Tibial nerve (tissue), 4 donors: ENCODE results near the gene C1orf116. TPM values are rescaled to one million over a fixed set of nuclear protein-coding genes. Genes with fewer than 3 reads are reported as not detected.

Experiments used
- DNase-seq, 2 donors: peaks; one replicate each; pipeline ENCODE4 v3.0.0-alpha.2; 2019; ENCODE audit warnings: low spot score in 2 of 2
- H3K27ac ChIP-seq, 4 donors: fragments of 200-600 bp; sonication (generic) in 3 of 4; one replicate each; pipeline ENCODE4 v1.5.1; 2017 to 2019; ENCODE audit warnings: mild to moderate bottlenecking in 1 of 4
- H3K27me3 ChIP-seq, 2 donors: fragments of 200-600 bp; sonication (generic) in 1 of 2; one replicate each; pipeline versions ENCODE4 v1.5.1 to v1.6.0; 2017 to 2019
- H3K36me3 ChIP-seq, 3 donors: fragments of 200-600 bp; sonication (generic); one replicate each; pipeline ENCODE4 v1.5.1; 2018 to 2019
- H3K4me1 ChIP-seq, 4 donors: fragments of 200-600 bp; sonication (generic) in 3 of 4; one replicate each; pipeline ENCODE4 v1.5.1; 2017 to 2019
- H3K4me3 ChIP-seq, 4 donors: fragments of 200-600 bp; sonication (generic) in 3 of 4; one replicate each; pipeline ENCODE4 v1.5.1; 2017 to 2019; ENCODE audit warnings: mild to moderate bottlenecking in 1 of 4, moderate library complexity in 1 of 4
- H3K9me3 ChIP-seq, 4 donors: fragments of 200-600 bp; sonication (generic) in 3 of 4; one replicate each; pipeline ENCODE4 v1.5.1; 2017 to 2019
- CTCF ChIP-seq, 5 experiments: fragments of 200-600 bp in 3 of 5; fragments of 450-650 bp in 2 of 5; sonication (generic) in 3 of 5; IDR thresholded peaks; one replicate each; pipeline ENCODE4 v1.5.1; 2016 to 2019; ENCODE audit warnings: antibody characterized with exemption in 5 of 5, mild to moderate bottlenecking in 3 of 5, moderate library complexity in 2 of 5
- EP300 ChIP-seq, 2 donors: sonication (generic); formaldehyde crosslinking; IDR thresholded peaks; one replicate each; pipeline ENCODE4 v1.6.1; 2017; ENCODE audit warnings: antibody characterized with exemption in 2 of 2, mild to moderate bottlenecking in 1 of 2
- POLR2A ChIP-seq, 2 donors: fragments of 450-650 bp; IDR thresholded peaks; one replicate each; pipeline ENCODE4 v1.6.1; 2017; ENCODE audit warnings: antibody characterized with exemption in 2 of 2, mild to moderate bottlenecking in 2 of 2, moderate library complexity in 2 of 2
- WGBS, 2 donors: methylation state at CpG; one replicate each; pipeline ENCODE4 v1.1.5; 2018; 5-methylcytosine and 5-hydroxymethylcytosine counted together
- total RNA-seq, 4 donors: library from RNA; depleted of rRNA; stranded (reverse); fragments of >200 nt; gene quantifications; one replicate each; pipeline ENCODE4 v1.1.0, GENCODE V29; 2016

Gene C1orf116
- total RNA-seq, 4 donors from 2014 or later: 0.44 TPM; not detected in 3

- Histone ChIP-seq H3K9me3 (no peaks in the 10 kb centered on the region), H3K36me3 (peaks cover 2 to 92% (median 8%) of the 10 kb centered on the region in 3 donors), H3K27ac (peak overlapping the region in 1 of 4 donors; percentile 40), H3K4me1 (peaks cover 0 to 4% (median 0%) of the 10 kb centered on the region in 4 donors), H3K27me3 (no peaks in the 10 kb centered on the region), H3K4me3 (no peak overlapping the region)
- TF ChIP-seq CTCF (IDR thresholded peaks at IDR 0.05) (no peak), EP300 (IDR thresholded peaks at IDR 0.05) (no peak), POLR2A (IDR thresholded peaks at IDR 0.05) (no peak)
- no peak for DNase-seq
- whole genome bisulfite sequencing, 2 donors: 58 to 62% methylated on average over 3 of the region's 3 CpGs
Observed at GRCh38 chr1:207067185-207067584, 34.6 kb upstream of the C1orf116 start.

- Histone ChIP-seq H3K9me3 (no peaks in the 10 kb centered on the region), H3K27ac (peak overlapping the region in 3 of 4 donors; percentile 52 to 78 (median 69)), H3K27me3 (no peaks in the 10 kb centered on the region), H3K4me3 (no peak overlapping the region), H3K36me3 (peaks cover 2 to 78% (median 16%) of the 10 kb centered on the region in 3 donors), H3K4me1 (peaks cover 0 to 4% (median 2%) of the 10 kb centered on the region in 4 donors)
- no peak for TF ChIP-seq CTCF (IDR thresholded peaks at IDR 0.05)
- TF ChIP-seq EP300 (IDR thresholded peaks at IDR 0.05): peak in 1 of 2 donors; percentile 34
- no peak for DNase-seq
- 37 to 52% methylated on average over 7 to 8 of the region's 8 CpGs for WGBS, 2 donors
Observed at GRCh38 chr1:207064561-207064960, 32.0 kb upstream of the C1orf116 start.

GRCh38 chr1:207063014-207063413 is 30.5 kb upstream of the C1orf116 start:
- Histone ChIP-seq H3K4me1 (peaks cover 0 to 4% (median 2%) of the 10 kb centered on the region in 4 donors), H3K27ac (no peak overlapping the region), H3K9me3 (no peaks in the 10 kb centered on the region), H3K4me3 (no peak overlapping the region), H3K27me3 (no peaks in the 10 kb centered on the region), H3K36me3 (peaks cover 2 to 62% (median 16%) of the 10 kb centered on the region in 3 donors)
- WGBS, 2 donors: 93 to 94% methylated on average over 5 of the region's 5 CpGs
- TF ChIP-seq EP300 (IDR thresholded peaks at IDR 0.05) (no peak), CTCF (IDR thresholded peaks at IDR 0.05) (no peak), POLR2A (IDR thresholded peaks at IDR 0.05) (no peak)
- DNase-seq: no peak

GRCh38 chr1:207062058-207062457 is 29.5 kb upstream of the C1orf116 start:
- H3K9me3 ChIP-seq: no peaks in the 10 kb centered on the region
- H3K4me1 ChIP-seq: peaks cover 0 to 4% (median 2%) of the 10 kb centered on the region in 4 donors
- no peak overlapping the region for H3K27ac ChIP-seq
- TF ChIP-seq EP300 (IDR thresholded peaks at IDR 0.05): no peak
- TF ChIP-seq CTCF (IDR thresholded peaks at IDR 0.05): no peak
- no peak for TF ChIP-seq POLR2A (IDR thresholded peaks at IDR 0.05)
- no peak overlapping the region for H3K4me3 ChIP-seq
- no peaks in the 10 kb centered on the region for H3K27me3 ChIP-seq
- H3K36me3 ChIP-seq: peaks cover 2 to 53% (median 8%) of the 10 kb centered on the region in 3 donors
- WGBS, 2 donors: 82 to 100% methylated on average over 1 of the region's 1 CpG
- DNase-seq: no peak

- Histone ChIP-seq H3K4me3 (no peak overlapping the region), H3K27me3 (no peaks in the 10 kb centered on the region), H3K4me1 (peaks cover 0 to 4% (median 2%) of the 10 kb centered on the region in 4 donors), H3K9me3 (no peaks in the 10 kb centered on the region), H3K36me3 (peaks cover 2 to 41% (median 8%) of the 10 kb centered on the region in 3 donors), H3K27ac (no peak overlapping the region)
- DNase-seq: no peak
- no peak for TF ChIP-seq CTCF (IDR thresholded peaks at IDR 0.05)
- TF ChIP-seq EP300 (IDR thresholded peaks at IDR 0.05): no peak
- TF ChIP-seq POLR2A (IDR thresholded peaks at IDR 0.05): no peak
- 48 to 75% methylated on average over 3 of the region's 3 CpGs for WGBS, 2 donors
Observed at GRCh38 chr1:207060596-207060995, 28.0 kb upstream of the C1orf116 start.
